ENCODE results near the gene SEZ6L2. TPM values are rescaled to one million over a fixed set of nuclear protein-coding genes. Genes with fewer than 3 reads are reported as not detected.

The SEZ6L2 gene
- total RNA-seq, 1 donor from 2014 or later = 0.61 TPM

DNA sequence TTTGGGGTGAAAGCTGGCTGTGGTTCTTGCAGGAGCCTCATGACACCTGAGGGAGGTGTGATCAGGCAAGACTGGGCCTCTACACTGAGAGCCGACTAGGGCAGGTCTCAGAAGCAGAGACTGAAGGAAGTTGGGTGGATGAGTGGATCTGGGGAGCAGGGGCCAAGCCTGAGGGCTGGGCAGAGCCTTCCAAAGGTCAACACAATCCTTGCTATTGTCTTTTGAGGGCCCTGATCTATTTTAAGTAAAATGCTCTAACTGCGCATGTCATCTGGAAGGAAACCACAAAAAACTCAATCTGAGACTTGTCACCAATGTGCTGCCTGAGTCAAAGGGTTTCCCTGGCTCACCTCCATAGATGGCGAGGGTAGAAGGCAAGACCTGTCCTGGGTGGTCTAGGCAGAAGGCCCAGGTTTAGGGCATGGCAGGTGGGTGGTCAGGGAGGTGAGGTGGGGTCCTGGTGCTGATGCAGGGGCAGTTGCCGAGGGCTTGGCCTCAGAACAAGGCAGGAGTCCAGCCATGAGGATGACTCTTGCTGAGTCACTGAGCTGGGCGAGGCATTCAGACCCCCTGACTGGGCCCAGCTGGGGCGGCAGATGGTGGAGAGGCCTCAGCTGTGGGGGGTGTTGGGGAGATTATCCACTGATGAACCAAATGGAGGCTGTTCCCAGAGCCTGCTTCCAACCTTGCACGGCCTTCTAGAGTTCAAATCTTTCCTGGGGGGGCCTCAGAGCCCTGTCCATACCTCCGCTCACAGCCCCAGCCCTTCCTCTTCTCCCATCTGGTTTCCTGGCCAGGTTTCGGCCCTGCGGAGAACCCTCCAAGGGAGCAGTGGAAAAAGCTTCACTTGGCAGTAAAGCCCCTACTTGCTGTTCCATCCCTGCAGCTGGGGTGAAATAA is 74.0 kb downstream of the SEZ6L2 start:
- H3K9me3 Mint-ChIP-seq = no peaks in the 10 kb centered on the region
- H3K27me3 Mint-ChIP-seq = no peaks in the 10 kb centered on the region
- H3K4me1 Mint-ChIP-seq = peaks cover 50% of the 10 kb centered on the region
- peaks cover 27% of the 10 kb centered on the region for H3K36me3 Mint-ChIP-seq (ENCODE audit: low read depth)
- peak overlapping the region; percentile 69 for H3K4me3 Mint-ChIP-seq
- intact Hi-C loops (cut with micrococcal nuclease) = loop anchor here (2.0 to 5.0 kb wide), 2 partner anchors 15 to 78 kb away; partner anchors contain the start of gene C16orf54
- peak; percentile 85 for DNase-seq
- peak overlapping the region; percentile 85 for H3K27ac Mint-ChIP-seq

DNA sequence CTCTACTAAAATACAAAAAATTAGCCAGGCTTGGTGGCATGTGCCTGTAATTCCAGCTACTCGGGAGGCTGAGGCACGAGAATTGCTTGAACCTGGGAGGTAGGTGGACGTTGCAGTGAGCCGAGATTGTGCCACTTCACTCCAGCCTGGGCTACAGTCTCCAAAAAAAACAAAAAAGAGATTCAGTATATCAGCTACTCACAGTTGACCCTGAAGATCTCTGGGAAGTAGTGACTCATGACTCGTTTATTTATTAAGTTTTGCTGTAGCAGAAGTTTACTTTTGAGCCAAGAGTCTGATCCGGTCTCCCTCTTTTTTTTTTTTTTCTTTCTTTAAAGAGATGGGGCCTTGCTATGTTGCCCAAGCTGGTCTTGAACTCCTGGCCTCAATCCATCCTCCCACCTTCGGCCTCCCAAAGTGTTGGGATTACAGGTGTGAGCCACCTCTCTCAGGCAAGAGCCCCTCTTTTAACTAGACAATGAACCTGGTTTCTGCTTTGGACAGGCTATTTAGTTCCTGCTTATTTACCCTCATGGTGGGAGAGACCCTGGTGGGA is 74.7 kb downstream of the SEZ6L2 start:
- Mint-ChIP-seq H3K4me3 (peak overlapping the region; percentile 69), H3K4me1 (peaks cover 55% of the 10 kb centered on the region), H3K27me3 (no peaks in the 10 kb centered on the region), H3K27ac (peak overlapping the region; percentile 85), H3K9me3 (no peaks in the 10 kb centered on the region), H3K36me3 (ENCODE audit: low read depth) (peaks cover 28% of the 10 kb centered on the region)
- DNase-seq = no peak
- intact Hi-C loops (cut with micrococcal nuclease) = loop anchor here (5.0 kb wide), 1 partner anchor 77 kb away; the partner anchor contains the start of gene C16orf54

DNA sequence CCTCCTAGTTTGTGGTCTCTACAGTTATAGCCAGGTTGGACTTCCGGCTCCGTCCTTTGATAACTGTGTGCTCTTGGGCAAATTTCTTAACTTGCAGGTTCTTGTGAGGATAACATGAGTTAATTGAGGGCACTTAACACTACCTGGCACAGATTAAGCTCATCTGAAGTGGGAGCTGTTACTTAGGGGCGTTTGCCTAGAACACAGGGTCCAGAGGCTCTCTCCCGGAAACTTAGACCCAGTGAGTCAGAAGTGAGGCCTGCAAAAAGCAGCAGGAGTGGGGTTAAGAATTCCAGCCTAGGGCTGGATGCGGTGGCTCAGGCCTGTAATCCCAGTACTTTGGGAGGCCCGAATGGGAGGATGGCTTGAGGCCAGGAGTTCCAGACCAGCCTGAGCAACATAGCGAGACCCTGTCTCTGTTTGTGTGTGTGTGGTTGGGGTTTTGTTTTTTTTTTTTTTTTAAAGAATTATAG is 77.7 kb downstream of the SEZ6L2 start:
- DNase-seq = no peak
- H3K27ac Mint-ChIP-seq = peak overlapping the region; percentile 91
- no peaks in the 10 kb centered on the region for H3K27me3 Mint-ChIP-seq
- H3K4me3 Mint-ChIP-seq = peak overlapping the region; percentile 99
- H3K36me3 Mint-ChIP-seq (ENCODE audit: low read depth) = peaks cover 39% of the 10 kb centered on the region
- H3K9me3 Mint-ChIP-seq = no peaks in the 10 kb centered on the region
- intact Hi-C loops (cut with micrococcal nuclease) = no loop called here
- H3K4me1 Mint-ChIP-seq = peaks cover 62% of the 10 kb centered on the region

Other genes with a start within 250 kb of the SEZ6L2 start
- 157 and 165 TPM in 2 replicates for gene SPN, start 236.3 kb downstream of the SEZ6L2 start, total RNA-seq
- gene QPRT, start 220.4 kb downstream of the SEZ6L2 start, total RNA-seq = 5.8 and 6.3 TPM in 2 replicates
- 17.0 and 17.8 TPM in 2 replicates for gene C16orf54, start 153.6 kb downstream of the SEZ6L2 start, total RNA-seq
- gene ZG16, start 121.3 kb downstream of the SEZ6L2 start, total RNA-seq = not detected in 2 replicates
- gene KIF22, start 108.8 kb downstream of the SEZ6L2 start, total RNA-seq = 132 TPM in 2 replicates
- 378 and 380 TPM in 2 replicates for gene MAZ, start 93.0 kb downstream of the SEZ6L2 start, total RNA-seq
- gene PRRT2, start 87.4 kb downstream of the SEZ6L2 start, total RNA-seq = 1.6 and 1.7 TPM in 2 replicates
- 25.8 and 27.0 TPM in 2 replicates for gene PAGR1, start 83.4 kb downstream of the SEZ6L2 start, total RNA-seq
- 116 and 122 TPM in 2 replicates for gene MVP, start 79.1 kb downstream of the SEZ6L2 start, total RNA-seq
- 69.2 and 71.2 TPM in 2 replicates for gene CDIPT, start 36.3 kb downstream of the SEZ6L2 start, total RNA-seq
- 4.4 and 4.8 TPM in 2 replicates for gene ASPHD1, start 938 bp upstream of the SEZ6L2 start, total RNA-seq
- 51.4 and 58.8 TPM in 2 replicates for gene KCTD13, start 26.7 kb upstream of the SEZ6L2 start, total RNA-seq
- gene TMEM219, start 62.5 kb upstream of the SEZ6L2 start, total RNA-seq = 41.7 and 43.8 TPM in 2 replicates
- gene TAOK2, start 74.3 kb upstream of the SEZ6L2 start, total RNA-seq = 35.8 and 38.7 TPM in 2 replicates
- gene HIRIP3, start 96.1 kb upstream of the SEZ6L2 start, total RNA-seq = 45.9 and 47.7 TPM in 2 replicates
- gene INO80E, start 96.7 kb upstream of the SEZ6L2 start, total RNA-seq = 129 and 133 TPM in 2 replicates
- gene DOC2A, start 111.5 kb upstream of the SEZ6L2 start, total RNA-seq = 2.7 and 3.2 TPM in 2 replicates
- not detected in 2 replicates for gene C16orf92, start 123.6 kb upstream of the SEZ6L2 start, total RNA-seq
- gene TLCD3B, start 131.7 kb upstream of the SEZ6L2 start, total RNA-seq = 1.5 and 1.8 TPM in 2 replicates
- gene ALDOA, start 166.2 kb upstream of the SEZ6L2 start, total RNA-seq = 2,074 and 2,109 TPM in 2 replicates
- 144 and 145 TPM in 2 replicates for gene PPP4C, start 176.4 kb upstream of the SEZ6L2 start, total RNA-seq
- 2.1 TPM in 2 replicates for gene TBX6, start 192.4 kb upstream of the SEZ6L2 start, total RNA-seq
- 11.8 and 11.9 TPM in 2 replicates for gene YPEL3, start 196.7 kb upstream of the SEZ6L2 start, total RNA-seq
- gene GDPD3, start 214.0 kb upstream of the SEZ6L2 start, total RNA-seq = 6.0 and 6.6 TPM in 2 replicates
- 53.9 and 56.4 TPM in 2 replicates for gene MAPK3, start 223.7 kb upstream of the SEZ6L2 start, total RNA-seq